NCI-H146 (cell line): ENCODE measurements around the gene CTCF.

Source experiments
- DNase-seq: peaks from one replicate; lab custom pipeline; 2025; lab: John Stamatoyannopoulos, UW

The CTCF gene

GRCh38 chr16:67605641-67606040 is 43.3 kb downstream of the CTCF start:
- no peak for DNase-seq

- no peak for DNase-seq
Measured at GRCh38 chr16:67606632-67607031, 44.3 kb downstream of the CTCF start.

DNA sequence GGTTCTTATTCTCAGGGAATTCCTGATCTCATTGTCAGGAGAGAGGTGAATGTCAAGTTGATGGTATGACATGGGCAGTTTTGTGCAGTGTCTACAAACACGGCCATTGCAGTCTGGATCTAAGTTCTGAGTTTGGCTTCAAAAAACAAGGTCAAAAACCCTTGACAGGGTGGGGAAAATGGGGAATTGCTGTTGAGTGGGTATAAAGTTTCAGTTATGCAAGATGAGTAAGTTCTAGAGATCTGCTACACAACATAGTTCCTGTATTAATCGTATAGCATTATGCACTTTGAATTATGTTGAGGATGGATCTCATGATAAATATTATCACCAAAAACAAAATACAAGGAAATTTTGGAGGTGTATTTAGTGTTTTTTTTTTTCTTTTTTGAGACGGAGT is 46.0 kb downstream of the CTCF start:
- DNase-seq: no peak

GRCh38 chr16:67613808-67614207 is 51.5 kb downstream of the CTCF start:
- DNase-seq: no peak

DNA sequence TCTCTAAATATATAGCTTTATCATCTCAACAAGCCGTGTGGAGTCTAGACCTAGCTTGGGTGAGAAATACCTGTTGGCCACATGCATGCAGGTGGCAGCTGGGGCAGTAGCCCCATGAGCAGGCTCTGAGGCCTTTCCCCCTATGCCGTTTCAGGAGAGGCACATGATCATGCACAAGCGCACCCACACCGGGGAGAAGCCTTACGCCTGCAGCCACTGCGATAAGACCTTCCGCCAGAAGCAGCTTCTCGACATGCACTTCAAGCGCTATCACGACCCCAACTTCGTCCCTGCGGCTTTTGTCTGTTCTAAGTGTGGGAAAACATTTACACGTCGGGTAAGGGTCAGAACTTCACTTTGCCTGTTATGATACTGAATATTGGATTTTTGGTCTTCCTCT is 65.9 kb downstream of the CTCF start:
- DNase-seq: no peak

- DNase-seq: no peak
Measured at GRCh38 chr16:67632415-67633172, 70.3 kb downstream of the CTCF start.

GRCh38 chr16:67636713-67637112 is 74.4 kb downstream of the CTCF start:
- no peak for DNase-seq

DNA sequence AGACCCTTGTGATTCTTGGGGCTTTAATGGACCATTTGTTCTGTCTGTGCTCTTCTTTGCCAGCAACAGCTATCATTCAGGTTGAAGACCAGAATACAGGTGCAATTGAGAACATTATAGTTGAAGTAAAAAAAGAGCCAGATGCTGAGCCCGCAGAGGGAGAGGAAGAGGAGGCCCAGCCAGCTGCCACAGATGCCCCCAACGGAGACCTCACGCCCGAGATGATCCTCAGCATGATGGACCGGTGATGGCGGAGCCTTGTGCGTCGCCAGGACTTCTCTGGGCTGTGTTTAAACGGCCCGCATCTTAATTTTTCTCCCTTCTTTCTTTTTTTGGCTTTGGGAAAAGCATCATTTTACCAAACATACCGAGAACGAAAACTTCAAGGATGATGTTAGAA is 75.3 kb downstream of the CTCF start:
- no peak for DNase-seq

DNA sequence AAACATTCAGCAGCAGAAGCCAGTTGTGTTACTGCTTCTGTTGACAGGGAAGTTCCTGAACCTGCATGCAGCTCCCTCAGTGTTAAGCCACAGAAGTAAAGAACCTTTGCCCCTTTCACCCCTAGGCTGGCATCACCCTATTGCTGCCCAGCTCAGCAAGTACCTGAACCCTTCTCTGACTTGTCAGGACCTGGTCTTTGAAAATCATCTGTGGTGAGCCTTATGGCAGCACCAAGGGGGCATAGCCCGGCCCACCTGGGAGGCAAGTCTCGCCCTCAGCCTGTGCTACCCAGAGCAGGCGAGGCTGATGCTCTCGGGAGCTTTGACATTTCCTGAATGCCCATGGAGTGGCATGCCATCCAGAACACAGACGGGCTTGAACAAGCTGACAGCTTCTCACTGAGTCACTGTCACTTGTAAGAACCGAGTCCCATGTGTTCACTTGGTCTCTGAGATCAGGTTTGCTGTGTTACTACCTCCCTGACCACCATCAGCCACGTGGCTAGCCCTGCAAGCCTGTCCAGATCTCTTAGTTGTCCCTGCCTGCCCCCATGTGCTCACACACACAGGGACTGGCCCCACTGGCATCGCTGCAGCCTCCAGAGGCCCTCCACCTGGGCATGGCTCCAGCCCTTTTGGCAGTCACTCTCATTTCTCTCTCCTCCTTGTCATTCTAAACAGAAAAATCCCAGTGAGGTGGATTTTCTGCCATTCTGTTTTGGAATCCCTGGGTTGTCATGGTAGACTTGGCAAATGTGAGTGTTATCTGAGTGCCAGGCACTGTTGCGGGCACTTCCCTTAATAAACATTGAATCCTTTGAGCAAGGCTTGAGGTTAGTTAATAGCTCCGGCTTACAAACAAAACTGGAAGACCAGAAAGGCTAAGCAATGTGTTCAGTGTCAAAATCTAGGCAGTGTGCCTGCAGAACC is 79.7 kb downstream of the CTCF start:
- DNase-seq: no peak

- DNase-seq: no peak
Measured at GRCh38 chr16:67644038-67644437, 81.7 kb downstream of the CTCF start.

DNA sequence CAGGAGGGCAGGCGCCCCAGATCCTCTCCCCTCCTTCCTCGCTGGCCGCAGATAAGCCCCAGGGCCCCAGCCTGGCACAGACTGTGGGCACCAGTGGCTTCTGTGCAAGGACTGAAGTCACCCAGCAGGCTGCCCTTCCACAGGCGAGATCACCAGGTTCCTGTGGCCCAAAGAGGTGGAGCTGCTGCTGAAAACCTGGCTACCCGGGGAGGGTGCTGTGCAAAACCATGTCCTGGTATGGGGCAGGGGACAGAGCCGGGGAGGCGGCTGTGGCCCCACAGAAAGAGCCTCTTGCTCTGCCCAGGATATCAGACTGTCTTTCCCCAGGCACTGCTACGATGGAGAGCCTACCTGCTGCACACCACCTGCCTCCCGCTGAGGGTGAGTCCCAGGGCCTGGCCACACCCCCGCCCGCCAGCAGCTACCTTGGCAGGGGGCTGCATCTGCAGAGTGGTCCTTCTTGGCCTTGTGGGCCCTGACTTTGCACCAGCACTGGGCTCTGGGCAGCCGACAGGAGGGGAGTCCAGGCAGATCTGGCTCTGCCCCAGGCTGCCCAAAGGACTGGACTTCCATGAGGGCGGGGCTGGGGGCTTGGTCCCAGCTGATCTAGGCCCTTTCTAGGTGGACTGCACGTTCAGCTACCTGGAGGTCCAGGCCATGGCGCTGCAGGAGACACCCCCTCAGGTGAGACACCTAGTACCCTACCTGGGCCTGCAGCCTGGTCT is 83.2 kb downstream of the CTCF start:
- DNase-seq: no peak

GRCh38 chr16:67647111-67647651 is 84.9 kb downstream of the CTCF start:
- no peak for DNase-seq

DNA sequence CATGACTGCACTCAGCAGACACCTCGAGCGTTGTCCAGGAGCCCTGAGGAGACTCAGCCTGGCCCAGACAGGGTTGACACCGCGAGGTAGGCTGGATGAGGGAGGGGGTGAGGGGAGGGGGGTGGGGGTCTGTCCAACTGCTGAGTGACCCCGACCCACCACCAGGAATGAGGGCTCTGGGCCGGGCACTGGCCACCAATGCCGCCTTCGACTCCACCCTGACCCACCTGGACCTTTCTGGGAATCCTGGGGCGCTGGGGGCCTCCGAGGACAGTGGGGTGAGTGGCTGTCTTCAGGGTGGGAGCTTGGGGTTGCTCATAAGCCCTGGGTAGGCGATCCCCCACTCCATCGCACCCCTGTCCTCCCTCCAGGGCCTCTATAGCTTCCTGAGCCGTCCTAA is 85.4 kb downstream of the CTCF start:
- DNase-seq: no peak

DNA sequence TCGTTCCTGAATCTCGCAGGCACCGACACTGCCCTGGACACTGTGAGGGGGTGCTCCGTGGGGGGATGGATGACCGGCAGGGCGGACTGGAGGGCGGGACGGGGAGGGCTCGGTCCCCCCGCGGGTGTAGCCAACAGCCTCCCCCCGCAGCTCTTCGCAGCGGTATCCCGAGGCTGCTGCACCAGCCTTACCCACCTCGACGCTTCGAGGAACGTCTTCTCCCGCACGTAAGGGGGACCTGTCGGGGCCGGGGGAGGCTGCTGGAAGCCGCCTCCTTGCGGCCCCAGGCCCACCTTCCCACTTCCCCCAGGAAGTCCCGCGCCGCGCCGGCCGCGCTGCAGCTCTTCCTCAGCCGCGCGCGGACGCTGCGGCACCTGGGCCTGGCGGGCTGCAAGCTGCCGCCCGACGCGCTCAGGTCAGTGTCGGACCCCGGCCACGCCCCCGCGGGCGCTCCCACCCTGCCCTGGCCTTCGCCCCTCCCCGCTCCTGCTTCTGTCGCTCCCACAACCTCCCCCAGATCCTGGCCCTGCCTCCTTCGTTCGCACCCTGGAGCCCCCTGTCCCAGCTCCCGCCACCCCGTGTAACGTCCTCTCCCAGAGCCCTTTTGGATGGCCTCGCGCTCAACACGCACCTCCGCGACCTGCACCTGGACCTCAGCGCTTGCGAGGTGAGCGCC is 85.9 kb downstream of the CTCF start:
- DNase-seq: no peak

GRCh38 chr16:67648764-67649407 is 86.6 kb downstream of the CTCF start:
- no peak for DNase-seq

- DNase-seq: no peak
Measured at GRCh38 chr16:67649494-67649931, 87.2 kb downstream of the CTCF start.

- DNase-seq: no peak
Measured at GRCh38 chr16:67650023-67650422, 87.7 kb downstream of the CTCF start.

GRCh38 chr16:67651039-67651438 is 88.7 kb downstream of the CTCF start:
- DNase-seq: no peak

DNA sequence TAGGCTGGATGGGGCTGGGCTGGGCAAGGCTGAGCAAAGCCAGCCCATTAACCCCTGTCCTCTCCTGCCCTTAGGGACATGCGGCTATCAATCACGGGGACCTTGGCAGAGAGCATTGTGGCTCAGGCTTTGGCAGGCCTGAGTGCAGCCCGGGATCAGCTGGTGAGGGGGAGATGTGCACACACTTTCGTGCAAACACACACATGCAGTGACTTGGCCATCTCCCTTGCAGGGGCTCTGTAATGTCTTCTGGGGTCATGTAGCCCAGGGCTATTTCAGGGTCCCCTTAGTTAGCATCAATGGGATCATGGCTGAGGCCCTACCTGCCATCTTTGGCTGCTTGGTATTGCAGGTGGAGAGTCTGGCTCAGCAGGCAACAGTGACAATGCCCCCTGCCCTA is 89.5 kb downstream of the CTCF start:
- no peak for DNase-seq

DNA sequence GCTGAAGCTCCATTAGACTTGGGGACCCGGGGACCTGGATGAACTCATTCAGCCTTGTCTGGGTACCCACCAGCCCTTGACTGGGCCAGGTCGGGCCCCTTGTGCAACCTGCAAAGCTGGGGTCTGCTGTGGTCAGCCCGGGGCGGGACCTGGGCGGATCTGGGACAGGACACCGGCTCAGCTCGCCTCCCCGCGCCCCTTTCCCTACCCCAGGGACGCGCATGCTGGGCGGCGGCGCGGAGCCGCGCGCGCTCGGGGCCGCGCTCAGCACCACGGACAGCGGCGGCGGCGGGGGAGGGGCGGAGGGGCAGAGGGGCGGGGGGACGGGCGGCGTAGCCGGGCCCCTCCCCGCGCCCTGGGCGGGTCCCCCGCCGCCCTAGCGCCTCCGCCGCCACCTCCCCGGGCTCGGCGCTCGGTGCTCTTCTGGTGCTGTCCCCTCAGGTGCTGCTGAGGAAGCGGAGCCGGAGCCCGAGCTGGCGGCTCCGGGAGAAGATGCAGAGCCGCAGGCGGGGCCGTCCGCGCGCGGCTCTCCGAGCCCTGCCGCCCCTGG is 90.3 kb downstream of the CTCF start:
- peak; percentile 30 for DNase-seq
